C4-2B (cell line): ENCODE data around the gene PIK3AP1.

Experiments used
- ZFX ChIP-seq: fragments of 450-650 bp; IDR thresholded peaks from 2 replicates; pipeline ENCODE4 v1.6.1; 2017
- TF ChIP-seq, protein P1 (sequence below): fragments of 450-650 bp; conservative IDR thresholded peaks from 2 replicates; pipeline ENCODE4 v1.5.1; 2017; ENCODE audit warnings: mild to moderate bottlenecking

DNA sequence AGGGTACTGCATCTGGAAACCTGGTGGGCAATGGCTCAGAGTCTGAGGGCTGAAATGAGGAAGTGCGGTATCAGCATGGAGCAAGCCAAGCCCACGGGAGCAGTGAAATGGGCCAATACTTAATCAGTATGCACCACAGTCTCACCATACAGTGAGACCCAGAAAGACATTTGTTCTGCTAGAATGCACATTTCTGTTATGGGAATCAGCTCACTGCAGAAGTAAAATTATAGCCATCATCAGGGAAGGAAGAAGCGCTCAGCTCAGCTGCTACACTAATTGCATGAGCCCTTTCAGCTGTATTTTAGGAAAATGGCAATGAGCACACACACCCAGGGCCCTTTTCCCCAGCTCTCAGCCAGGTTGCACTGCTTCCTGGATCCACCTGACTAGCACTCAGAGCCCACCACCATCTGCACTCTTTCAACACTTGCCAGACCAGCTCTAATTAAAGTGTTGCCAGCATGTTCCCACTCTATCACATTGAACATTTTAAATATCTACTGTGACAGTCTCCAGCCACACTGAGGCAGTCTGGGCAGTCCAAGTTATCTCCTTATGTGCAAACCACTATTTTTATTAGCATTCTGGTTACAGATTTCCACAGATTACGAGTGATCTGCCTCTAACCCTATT, 44.2 kb upstream of the PIK3AP1 start:
- TF ChIP-seq, protein P1, sequence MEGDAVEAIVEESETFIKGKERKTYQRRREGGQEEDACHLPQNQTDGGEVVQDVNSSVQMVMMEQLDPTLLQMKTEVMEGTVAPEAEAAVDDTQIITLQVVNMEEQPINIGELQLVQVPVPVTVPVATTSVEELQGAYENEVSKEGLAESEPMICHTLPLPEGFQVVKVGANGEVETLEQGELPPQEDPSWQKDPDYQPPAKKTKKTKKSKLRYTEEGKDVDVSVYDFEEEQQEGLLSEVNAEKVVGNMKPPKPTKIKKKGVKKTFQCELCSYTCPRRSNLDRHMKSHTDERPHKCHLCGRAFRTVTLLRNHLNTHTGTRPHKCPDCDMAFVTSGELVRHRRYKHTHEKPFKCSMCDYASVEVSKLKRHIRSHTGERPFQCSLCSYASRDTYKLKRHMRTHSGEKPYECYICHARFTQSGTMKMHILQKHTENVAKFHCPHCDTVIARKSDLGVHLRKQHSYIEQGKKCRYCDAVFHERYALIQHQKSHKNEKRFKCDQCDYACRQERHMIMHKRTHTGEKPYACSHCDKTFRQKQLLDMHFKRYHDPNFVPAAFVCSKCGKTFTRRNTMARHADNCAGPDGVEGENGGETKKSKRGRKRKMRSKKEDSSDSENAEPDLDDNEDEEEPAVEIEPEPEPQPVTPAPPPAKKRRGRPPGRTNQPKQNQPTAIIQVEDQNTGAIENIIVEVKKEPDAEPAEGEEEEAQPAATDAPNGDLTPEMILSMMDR, result no peak
- no peak for TF ChIP-seq ZFX
